NCI-H146 treated with DMSO at 0.1 percent for 48 hours (cell line): ENCODE measurements around the gene ZER1.
A peak's percentile ranks its signal among the peaks of the same experiment; 100 is the strongest.
"Not testable (repeated sequence)": the region's sequence is repeated elsewhere in the genome, so short reads cannot be mapped to it uniquely, and the experiment has no call there.

ENCODE experiments used
- DNase-seq: peaks from one replicate; lab custom pipeline; 2025; ENCODE audit not compliant: unreplicated experiment; lab: John Stamatoyannopoulos, UW

The ZER1 gene

DNA sequence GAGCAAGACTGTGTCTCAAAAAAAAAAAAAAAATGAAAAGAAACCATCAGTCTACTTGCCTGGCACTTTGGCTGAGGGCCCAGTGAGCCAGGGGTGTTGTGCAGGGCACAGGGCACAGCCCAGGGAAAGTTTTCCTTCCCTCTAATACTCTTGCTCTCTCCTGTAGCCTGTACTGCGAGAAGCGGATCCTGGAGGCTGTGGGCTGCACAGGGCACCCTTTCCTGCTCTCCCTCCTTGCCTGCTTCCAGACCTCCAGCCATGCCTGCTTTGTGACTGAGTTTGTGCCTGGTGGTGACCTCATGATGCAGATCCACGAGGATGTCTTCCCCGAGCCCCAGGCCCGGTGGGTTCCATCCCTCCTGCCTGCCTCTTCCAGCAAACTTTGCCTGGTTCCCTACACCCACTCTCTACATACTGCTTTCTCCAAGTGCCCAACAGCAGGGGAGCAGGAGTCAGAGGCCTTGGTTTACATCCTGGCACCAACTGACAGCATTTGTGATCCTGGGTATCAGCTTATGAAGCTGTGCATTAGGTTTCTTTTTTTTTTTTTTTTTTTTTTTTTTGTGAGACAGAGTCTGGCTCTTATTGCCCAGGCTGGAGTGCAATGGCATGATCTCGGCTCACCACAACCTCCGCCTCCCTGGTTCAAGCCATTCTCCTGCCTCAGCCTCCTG is 55.0 kb downstream of the ZER1 start:
- no peak for DNase-seq

GRCh38 chr9:128715436-128715750 is 56.3 kb downstream of the ZER1 start:
- DNase-seq, result no peak

DNA sequence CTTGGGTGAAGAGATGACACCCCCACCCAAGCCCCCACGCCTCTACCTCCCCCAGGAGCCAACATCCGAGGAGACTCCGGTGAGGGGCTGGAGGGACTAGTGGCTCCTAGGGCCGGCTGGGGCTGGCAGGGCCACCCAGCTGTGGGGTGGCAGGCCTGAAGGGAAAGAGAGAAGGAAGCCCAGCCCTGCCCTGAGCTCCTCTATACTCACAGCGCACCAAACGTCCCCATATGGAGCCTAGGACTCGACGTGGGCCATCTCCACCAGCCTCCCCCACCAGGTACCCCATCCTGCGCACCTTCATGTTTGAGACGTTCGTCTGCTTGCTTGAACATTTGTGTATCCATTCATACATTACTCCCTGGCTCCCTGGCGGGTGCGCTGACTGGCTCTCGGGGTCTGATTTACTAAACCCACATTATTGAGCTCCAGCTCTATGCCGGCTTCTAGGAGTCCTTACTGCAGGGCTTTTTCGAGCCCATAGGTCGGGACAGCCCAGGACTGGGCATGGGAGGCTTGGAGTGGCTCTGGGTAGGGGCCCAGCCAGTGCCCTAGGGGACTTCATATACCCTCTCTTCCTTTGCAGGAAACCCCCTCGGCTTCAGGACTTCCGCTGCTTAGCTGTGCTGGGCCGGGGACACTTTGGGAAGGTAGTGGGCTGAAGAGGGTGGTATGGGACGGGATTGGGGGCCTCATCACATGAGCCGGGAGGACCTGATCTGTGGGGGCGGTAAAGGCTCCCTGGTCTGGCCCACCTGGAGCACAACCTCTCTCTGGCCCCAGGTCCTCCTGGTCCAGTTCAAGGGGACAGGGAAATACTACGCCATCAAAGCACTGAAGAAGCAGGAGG is 56.9 kb downstream of the ZER1 start:
- no peak for DNase-seq

- DNase-seq, result no peak
These were observed 57.7 kb downstream of the ZER1 start for GRCh38 chr9:128713941-128714573.

DNA sequence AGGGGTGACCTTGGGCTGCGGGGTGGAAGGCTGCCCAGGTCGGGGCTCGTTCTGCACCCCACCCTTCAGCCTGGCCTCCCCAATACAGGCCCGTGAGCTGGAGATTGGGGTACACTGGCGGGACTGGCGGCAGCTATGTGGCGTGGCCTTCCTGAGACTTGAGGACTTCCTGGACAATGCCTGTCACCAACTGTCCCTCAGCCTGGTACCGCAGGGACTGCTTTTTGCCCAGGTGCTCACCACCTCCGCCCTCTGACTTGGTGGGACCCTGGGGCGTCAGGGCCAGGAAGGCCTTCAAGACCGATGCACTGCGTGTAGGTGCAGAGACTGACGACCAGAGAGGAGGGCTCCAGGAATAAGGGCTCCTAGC is 58.3 kb downstream of the ZER1 start:
- DNase-seq, result no peak

GRCh38 chr9:128712451-128713410 is 59.0 kb downstream of the ZER1 start:
- no peak for DNase-seq

GRCh38 chr9:128707446-128707845 is 64.3 kb downstream of the ZER1 start:
- no peak for DNase-seq

- DNase-seq, result no peak
These were observed 64.9 kb downstream of the ZER1 start for GRCh38 chr9:128706671-128707381.

- no peak for DNase-seq
These were observed 65.7 kb downstream of the ZER1 start for GRCh38 chr9:128706045-128706444.

- no peak for DNase-seq
These were observed 66.4 kb downstream of the ZER1 start for GRCh38 chr9:128705051-128705965.

DNA sequence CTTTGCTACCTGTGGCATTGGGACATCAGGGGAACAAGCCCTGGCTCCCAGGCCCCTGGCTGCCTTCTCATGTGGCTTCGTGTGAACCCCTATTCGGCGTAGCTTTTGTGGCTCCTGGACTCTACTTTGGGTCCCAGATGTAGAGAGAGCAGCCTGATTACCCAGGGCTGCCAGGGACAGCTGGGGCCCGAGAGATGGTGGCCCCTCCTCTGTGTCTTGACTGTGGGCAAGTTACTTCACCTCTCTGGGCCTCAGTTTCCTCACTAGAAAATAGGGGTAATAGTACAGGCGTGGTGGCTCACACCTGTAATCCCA is 67.4 kb downstream of the ZER1 start:
- no peak for DNase-seq

DNA sequence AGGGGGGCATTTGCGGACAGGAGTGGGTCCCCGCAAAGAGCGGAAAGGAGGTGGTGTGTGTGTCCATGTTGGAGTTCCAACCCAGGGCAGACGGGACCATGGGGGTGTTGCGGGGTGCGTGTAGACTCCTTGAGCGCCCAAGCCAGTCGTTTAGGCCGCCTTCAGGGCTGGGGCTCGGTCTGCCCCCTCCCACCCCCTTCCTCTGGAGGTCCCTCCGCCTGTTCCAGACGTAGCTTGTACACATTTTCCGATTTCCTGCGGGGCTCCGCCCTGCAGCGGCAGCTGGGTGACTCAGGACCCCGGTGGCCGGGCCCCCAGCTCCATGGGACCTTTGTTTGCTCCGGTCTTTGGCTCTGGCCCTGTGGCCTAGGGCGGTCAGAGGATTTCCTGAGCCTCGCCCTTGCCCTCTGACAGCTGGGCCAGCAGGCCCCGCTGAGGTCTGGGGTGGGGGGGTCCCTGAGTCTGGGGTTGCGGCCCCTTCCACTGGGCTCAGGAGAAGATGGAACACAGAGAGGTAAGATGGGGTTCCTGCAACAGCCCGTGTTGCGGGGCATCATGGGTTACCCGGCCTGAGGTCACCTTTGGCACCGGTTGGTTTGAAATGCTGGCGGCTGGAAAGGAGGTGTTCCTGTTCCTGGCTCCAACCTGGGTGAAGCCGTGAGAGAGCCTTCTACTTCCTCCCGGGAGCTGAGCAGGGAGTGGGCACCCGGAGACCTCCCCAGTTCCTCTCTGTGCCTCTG is 67.9 kb downstream of the ZER1 start:
- DNase-seq, result no peak

- DNase-seq, result no peak
These were observed 68.6 kb downstream of the ZER1 start for GRCh38 chr9:128702949-128703615.

DNA sequence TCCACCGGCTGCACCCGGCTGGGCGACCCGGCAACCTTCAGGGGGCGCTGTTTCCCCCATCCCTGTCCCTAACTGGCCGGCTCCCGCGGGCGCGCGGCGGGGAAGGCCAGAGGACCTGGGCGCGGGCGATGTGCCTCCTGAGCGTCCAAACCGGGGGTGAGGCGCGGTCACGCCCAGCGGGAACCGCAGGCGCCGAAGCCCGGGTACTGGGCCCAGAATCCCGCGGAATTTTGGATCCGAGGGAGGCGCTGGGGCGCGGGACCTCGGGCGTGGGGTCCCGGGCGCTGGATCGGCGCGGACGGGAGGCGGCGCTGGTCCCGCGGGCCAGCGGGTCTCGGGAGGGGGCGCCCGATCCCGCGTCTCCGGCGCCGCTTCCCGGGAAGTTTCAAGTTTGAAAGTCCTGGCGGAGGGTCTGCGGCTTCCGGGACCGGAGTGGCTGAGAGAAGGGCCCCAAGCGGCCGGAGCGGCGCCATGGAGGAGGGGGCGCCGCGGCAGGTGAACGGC is 69.2 kb downstream of the ZER1 start, which contains the start of gene PKN3:
Gene PKN3, plus strand, starts transcription at position 59 of the 504 bp plus-strand sequence. Its CDS starts 413 bp downstream, at position 472.
- DNase-seq, result peak; percentile 29

- DNase-seq, result no peak
These were observed 70.4 kb downstream of the ZER1 start for GRCh38 chr9:128701227-128701854.

DNA sequence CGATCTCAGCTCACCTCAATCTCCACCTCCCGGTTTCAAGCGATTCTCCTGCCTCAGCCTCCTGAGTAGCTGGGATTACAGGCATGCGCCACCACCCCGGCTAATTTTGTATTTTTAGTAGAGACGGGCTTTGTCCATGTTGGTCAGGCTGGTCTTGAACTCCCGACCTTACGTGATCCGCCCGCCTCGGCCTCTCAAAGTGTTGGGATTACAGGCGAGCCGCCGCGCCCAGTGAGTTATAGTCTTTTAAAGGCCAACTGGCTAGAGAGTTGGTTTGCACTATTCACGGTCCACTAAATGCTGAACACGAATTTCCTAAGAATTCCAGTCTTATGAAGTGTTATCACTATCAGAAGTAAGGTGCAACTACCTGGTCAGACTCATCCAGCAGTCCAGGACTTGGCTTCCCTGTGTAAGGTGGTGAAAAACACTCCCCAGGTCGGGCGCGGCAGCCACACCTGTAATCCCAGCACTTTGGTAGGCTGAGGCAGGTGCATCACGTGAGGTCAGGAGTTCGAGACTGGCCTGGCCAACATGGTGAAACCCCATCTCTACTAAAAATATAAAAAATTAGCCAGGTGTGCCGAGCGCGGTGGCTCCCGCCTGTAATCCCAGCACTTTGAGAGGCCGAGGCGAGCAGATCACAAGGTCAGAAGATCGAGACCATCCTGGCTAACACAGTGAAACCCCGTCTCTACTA is 72.5 kb downstream of the ZER1 start:
- not testable (repeated sequence) for DNase-seq
